Skeletal muscle tissue (tissue), 4 donors: ENCODE results near the gene PHF12. TPM values are rescaled to one million over a fixed set of nuclear protein-coding genes. Genes with fewer than 3 reads are reported as not detected.

Experiments used
- H3K27ac ChIP-seq: one replicate; pipeline ENCODE4 v1.7.0; 2013; ENCODE audit warnings: mild to moderate bottlenecking, low read depth, low read length, inconsistent platforms
- H3K27me3 ChIP-seq, 3 donors: one replicate each; pipeline ENCODE4 v1.7.0; 2013; ENCODE audit warnings: low read length in 3 of 3; ENCODE audit not compliant: control insufficient read depth in 3 of 3, insufficient read depth in 3 of 3
- H3K36me3 ChIP-seq, 3 donors: one replicate each; pipeline ENCODE4 v1.7.0; 2013; ENCODE audit warnings: low read length in 3 of 3; ENCODE audit not compliant: control insufficient read depth in 3 of 3, insufficient read depth in 3 of 3
- H3K4me1 ChIP-seq, 3 donors: one replicate each; pipeline ENCODE4 v1.7.0; 2013; ENCODE audit warnings: low read length in 3 of 3, mild to moderate bottlenecking in 3 of 3; ENCODE audit not compliant: control insufficient read depth in 3 of 3, insufficient read depth in 3 of 3
- H3K4me3 ChIP-seq, 3 donors: one replicate each; pipeline ENCODE4 v1.7.0; 2013; ENCODE audit warnings: low read length in 3 of 3
- H3K9ac ChIP-seq, 3 donors: one replicate each; pipeline ENCODE4 v1.7.0; 2013; ENCODE audit warnings: low read length in 3 of 3, mild to moderate bottlenecking in 3 of 3, moderate library complexity in 2 of 3, low read depth in 1 of 3
- H3K9me3 ChIP-seq, 3 donors: one replicate each; pipeline ENCODE4 v1.7.0; 2013; ENCODE audit warnings: low read length in 3 of 3; ENCODE audit not compliant: control insufficient read depth in 3 of 3
- total RNA-seq: library from RNA; depleted of rRNA; stranded (reverse); fragments of >200 nt; gene quantifications from one replicate; pipeline ENCODE4 v1.2.3, GENCODE V29; 2014
- donor health status: Osteomylitis.

Gene PHF12
- total RNA-seq, 1 donor from 2014 or later: 8.9 TPM

GRCh38 chr17:28956861-28957260 lies 5.5 kb upstream of the PHF12 start:
- Histone ChIP-seq H3K4me1 (peaks cover 9 to 12% (median 10%) of the 10 kb centered on the region in 3 donors), H3K4me3 (no peak overlapping the region), H3K27ac (no peak overlapping the region), H3K27me3 (peaks cover 5 to 15% (median 10%) of the 10 kb centered on the region in 3 donors), H3K9ac (no peak overlapping the region), H3K36me3 (no peaks in the 10 kb centered on the region), H3K9me3 (no peaks in the 10 kb centered on the region)

DNA sequence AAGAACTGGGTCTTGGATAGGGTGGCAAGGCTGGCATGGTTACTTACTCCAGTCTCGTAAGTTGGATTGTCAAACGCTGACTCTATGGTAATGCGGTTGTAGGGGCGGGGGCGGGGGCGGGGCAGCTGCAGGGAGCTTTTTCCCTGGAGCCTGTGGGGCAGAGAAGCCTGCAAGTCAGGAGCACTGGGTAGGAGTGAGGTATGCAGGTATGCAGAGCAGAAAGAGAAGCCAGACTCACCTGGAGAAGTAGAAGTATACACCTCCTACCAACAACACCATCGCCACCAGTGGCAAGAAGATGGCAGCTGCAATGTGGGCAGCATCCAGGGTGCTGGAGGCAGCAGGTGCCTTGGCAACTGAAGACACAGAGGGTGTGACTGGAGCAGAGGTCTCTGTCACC lies 4.8 kb upstream of the PHF12 start:
- H3K27me3 ChIP-seq: peaks cover 0 to 8% (median 4%) of the 10 kb centered on the region in 3 donors
- H3K36me3 ChIP-seq: no peaks in the 10 kb centered on the region
- no peak overlapping the region for H3K9ac ChIP-seq
- no peak overlapping the region for H3K27ac ChIP-seq
- H3K9me3 ChIP-seq: no peaks in the 10 kb centered on the region
- peaks cover 9 to 12% (median 10%) of the 10 kb centered on the region in 3 donors for H3K4me1 ChIP-seq
- no peak overlapping the region for H3K4me3 ChIP-seq

GRCh38 chr17:28955408-28955807 lies 4.1 kb upstream of the PHF12 start:
- Histone ChIP-seq H3K36me3 (no peaks in the 10 kb centered on the region), H3K27me3 (peaks cover 0 to 1% (median 0%) of the 10 kb centered on the region in 3 donors), H3K4me1 (peaks cover 9 to 13% (median 12%) of the 10 kb centered on the region in 3 donors), H3K27ac (no peak overlapping the region), H3K4me3 (no peak overlapping the region), H3K9me3 (no peaks in the 10 kb centered on the region), H3K9ac (no peak overlapping the region)

DNA sequence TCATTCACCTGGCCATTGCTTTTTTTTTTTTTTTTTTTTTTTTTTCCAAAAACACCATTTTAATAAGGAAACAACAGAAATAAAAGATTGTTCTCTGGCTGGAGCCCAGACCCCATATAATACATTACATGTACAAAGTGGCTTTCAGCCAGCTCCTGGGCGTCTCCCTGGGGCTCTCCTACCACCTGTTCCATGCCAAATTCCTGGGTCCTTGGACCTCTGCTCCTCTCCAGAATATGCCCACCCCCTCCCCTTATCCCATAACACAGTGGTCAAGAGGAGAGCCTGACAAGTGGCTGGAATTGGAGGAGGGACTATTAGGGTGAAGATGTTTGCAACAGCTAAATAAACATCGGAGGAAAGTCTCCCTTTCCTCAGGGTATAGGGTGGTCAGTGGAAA lies 3.6 kb upstream of the PHF12 start:
- H3K9ac ChIP-seq: no peak overlapping the region
- H3K36me3 ChIP-seq: no peaks in the 10 kb centered on the region
- H3K9me3 ChIP-seq: no peaks in the 10 kb centered on the region
- H3K27me3 ChIP-seq: no peaks in the 10 kb centered on the region
- no peak overlapping the region for H3K4me3 ChIP-seq
- no peak overlapping the region for H3K27ac ChIP-seq
- H3K4me1 ChIP-seq: peaks cover 9 to 17% (median 12%) of the 10 kb centered on the region in 3 donors

GRCh38 chr17:28953444-28954118 lies 2.3 kb upstream of the PHF12 start:
- no peaks in the 10 kb centered on the region for H3K9me3 ChIP-seq
- no peak overlapping the region for H3K4me3 ChIP-seq
- H3K36me3 ChIP-seq: no peaks in the 10 kb centered on the region
- H3K27me3 ChIP-seq: no peaks in the 10 kb centered on the region
- no peak overlapping the region for H3K9ac ChIP-seq
- peaks cover 12 to 22% (median 16%) of the 10 kb centered on the region in 3 donors for H3K4me1 ChIP-seq
- no peak overlapping the region for H3K27ac ChIP-seq

DNA sequence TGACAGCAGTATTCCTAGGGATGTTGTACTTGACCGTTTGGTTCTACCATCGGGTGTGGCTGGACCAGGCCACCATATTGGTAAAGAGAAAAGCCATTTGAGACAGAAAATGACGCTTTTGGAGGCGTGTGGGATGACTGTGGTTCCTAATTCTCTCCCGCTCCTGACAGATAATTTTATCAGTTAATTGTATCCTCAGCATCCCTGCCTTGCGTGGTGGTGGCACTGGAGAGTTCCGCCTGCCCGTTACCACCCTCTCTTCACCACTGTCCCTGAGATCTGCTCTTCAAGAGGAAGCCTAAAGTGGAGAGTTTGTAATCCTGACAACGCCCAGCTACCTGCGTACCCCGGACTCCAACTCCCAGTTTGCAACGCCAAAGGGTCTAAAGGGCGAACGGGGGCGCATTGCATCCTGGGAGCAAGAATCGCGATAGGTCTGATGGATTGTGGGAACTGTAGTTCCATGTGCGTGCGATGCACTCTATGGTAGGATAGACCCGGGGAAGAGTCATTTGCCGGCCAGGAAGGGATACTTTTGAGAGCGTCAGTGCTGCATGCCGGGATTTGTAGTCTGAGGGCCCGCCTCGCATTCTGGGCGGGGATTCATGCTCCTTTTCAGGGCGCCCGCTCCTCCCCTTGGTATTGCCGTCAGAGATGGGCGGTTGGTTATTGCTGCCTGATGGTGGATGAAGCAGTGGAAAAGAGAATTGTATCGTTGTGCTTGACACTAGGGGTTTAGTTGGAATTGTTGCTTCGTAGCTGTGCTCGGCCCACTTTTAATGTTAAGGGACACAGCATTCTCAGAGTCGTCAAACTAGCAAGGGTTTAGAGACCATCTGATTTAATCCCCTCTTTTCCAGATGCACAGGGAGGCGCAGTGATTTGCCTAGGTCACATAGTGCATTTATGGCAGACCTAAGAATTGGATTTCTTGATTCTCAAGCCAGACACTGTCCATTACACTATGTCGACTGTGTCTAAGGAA lies 965 bp upstream of the PHF12 start:
- Histone ChIP-seq H3K27ac (peak overlapping the region; percentile 95), H3K27me3 (no peaks in the 10 kb centered on the region), H3K9ac (peak overlapping the region; percentile 81 to 96 (median 91)), H3K36me3 (no peaks in the 10 kb centered on the region), H3K4me3 (peak overlapping the region; percentile 69 to 100 (median 99)), H3K4me1 (peaks cover 25 to 29% (median 28%) of the 10 kb centered on the region in 3 donors), H3K9me3 (no peaks in the 10 kb centered on the region)

DNA sequence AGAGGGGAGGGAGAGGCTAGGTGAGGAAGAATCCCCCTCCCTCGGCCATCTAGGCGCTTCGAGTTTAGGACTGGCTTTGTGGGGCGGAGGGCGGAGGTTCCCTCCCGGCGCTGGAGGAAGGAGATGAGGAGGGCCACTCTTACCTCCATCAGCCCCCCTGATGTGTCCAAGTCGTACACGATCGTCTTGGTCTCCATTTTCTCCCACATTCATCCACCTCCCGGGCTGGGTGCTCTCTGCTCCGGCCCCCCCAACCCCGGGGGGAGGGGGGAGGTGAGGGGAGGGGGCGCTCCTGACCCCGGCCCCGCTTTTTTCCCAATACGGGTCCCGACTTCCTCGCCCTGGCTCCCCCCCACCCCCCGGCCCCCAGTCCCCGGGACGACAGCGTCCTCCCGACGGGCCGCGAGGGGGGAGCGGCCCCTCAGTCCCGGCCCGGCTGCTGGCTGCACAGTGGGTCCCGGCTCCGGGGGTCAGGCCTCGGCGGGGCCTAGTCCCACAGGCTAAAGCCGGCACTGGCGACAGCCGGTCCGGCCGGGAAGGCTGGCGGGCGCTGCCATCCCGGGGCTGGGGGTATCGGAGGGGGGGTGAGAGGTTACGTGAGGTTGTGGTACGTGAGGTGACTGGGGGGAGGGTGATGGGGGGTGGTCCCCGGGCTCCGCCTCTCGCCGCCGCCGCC lies 428 bp downstream of the PHF12 start:
- Histone ChIP-seq H3K9me3 (no peaks in the 10 kb centered on the region), H3K27ac (peak overlapping the region; percentile 81), H3K9ac (peak overlapping the region; percentile 81 to 91 (median 87)), H3K27me3 (no peaks in the 10 kb centered on the region), H3K36me3 (no peaks in the 10 kb centered on the region), H3K4me3 (peak overlapping the region; percentile 81 to 93 (median 93)), H3K4me1 (peaks cover 37% of the 10 kb centered on the region in 3 donors)

- peak overlapping the region; percentile 81 to 93 (median 93) for H3K4me3 ChIP-seq
- H3K27me3 ChIP-seq: no peaks in the 10 kb centered on the region
- no peaks in the 10 kb centered on the region for H3K9me3 ChIP-seq
- peak overlapping the region; percentile 81 to 91 (median 87) for H3K9ac ChIP-seq
- peak overlapping the region; percentile 81 for H3K27ac ChIP-seq
- no peaks in the 10 kb centered on the region for H3K36me3 ChIP-seq
- peaks cover 42 to 43% (median 42%) of the 10 kb centered on the region in 3 donors for H3K4me1 ChIP-seq
These were observed 1.1 kb downstream of the PHF12 start for GRCh38 chr17:28950017-28950751.
